Stimulated activated CD4-positive, alpha-beta T cell treated with anti-CD3 and anti-CD28 coated beads, TNF-alpha, amount 100 ng/mL, for 24 hours (primary cell): ENCODE results near the gene TAF1.
"Not testable (repeated sequence)": the region's sequence is repeated elsewhere in the genome, so short reads cannot be mapped to it uniquely, and the experiment has no call there.

Experiments
- DNase-seq, 3 experiments: peaks; one replicate each; pipeline ENCODE4 v3.0.0-alpha.2; 2020; ENCODE audit warnings: low read depth in 3 of 3

TAF1 gene, protein sequence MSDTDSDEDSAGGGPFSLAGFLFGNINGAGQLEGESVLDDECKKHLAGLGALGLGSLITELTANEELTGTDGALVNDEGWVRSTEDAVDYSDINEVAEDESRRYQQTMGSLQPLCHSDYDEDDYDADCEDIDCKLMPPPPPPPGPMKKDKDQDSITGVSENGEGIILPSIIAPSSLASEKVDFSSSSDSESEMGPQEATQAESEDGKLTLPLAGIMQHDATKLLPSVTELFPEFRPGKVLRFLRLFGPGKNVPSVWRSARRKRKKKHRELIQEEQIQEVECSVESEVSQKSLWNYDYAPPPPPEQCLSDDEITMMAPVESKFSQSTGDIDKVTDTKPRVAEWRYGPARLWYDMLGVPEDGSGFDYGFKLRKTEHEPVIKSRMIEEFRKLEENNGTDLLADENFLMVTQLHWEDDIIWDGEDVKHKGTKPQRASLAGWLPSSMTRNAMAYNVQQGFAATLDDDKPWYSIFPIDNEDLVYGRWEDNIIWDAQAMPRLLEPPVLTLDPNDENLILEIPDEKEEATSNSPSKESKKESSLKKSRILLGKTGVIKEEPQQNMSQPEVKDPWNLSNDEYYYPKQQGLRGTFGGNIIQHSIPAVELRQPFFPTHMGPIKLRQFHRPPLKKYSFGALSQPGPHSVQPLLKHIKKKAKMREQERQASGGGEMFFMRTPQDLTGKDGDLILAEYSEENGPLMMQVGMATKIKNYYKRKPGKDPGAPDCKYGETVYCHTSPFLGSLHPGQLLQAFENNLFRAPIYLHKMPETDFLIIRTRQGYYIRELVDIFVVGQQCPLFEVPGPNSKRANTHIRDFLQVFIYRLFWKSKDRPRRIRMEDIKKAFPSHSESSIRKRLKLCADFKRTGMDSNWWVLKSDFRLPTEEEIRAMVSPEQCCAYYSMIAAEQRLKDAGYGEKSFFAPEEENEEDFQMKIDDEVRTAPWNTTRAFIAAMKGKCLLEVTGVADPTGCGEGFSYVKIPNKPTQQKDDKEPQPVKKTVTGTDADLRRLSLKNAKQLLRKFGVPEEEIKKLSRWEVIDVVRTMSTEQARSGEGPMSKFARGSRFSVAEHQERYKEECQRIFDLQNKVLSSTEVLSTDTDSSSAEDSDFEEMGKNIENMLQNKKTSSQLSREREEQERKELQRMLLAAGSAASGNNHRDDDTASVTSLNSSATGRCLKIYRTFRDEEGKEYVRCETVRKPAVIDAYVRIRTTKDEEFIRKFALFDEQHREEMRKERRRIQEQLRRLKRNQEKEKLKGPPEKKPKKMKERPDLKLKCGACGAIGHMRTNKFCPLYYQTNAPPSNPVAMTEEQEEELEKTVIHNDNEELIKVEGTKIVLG (N-terminal part only)

DNA sequence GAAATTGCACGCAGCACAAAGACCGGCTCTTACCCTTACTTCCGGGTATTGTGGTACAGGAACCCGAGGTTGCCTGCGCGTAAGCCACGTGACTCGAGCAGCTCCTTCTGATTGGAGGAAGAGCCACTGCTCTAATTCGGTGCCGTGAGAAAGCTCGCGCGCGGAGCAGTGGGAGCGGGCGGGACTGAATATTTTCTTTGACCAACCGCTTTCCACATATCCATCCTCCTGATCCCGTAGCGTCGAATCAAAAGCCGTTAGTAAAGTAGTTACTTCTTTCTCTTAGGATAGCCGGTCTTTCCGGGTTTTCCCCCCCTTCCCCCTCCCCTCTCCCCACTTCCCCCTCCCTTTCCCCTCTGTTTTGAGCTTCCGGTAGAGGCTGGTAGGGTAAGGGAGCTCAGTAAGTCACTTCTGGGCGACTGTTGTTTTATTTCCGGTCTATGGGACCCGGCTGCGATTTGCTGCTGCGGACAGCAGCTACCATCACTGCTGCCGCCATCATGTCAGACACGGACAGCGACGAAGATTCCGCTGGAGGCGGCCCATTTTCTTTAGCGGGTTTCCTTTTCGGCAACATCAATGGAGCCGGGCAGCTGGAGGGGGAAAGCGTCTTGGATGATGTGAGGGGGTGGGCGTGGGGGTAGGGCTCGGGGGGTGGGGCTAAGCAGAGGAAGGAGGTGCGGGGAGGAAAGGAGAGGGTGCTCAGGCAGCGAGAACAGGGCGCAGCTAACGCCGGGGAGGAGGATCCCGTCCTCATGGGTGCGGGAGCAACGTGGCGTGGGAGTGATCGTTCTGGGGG is at the start of gene TAF1:
TSS of gene TAF1 (plus strand) at position 483 of the 799 bp plus-strand sequence. CDS start at position 501, 18 bp downstream.
- peak; percentile 72 to 87 (median 79) for DNase-seq

DNA sequence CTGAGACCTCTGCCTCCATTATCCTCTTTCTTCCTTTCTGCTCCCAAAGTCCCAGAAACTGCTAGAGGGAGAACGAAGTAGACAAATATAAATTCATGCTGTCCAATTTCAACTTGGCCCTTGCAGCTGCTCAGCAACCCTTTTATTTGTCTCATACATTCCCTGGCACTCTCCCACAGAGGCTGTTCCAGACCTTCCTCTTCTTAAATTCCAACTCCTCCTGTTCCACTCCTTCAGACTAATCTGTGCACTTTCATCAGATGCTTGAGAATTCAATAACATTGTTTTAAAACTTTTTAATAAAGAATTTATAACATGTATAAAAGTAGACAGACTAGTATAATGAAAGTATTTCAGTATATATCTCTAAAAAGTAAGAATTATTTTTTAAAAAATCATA is 49.2 kb upstream of the TAF1 start:
- DNase-seq = not testable (repeated sequence)

GRCh38 chrX:71320126-71320525 is 46.0 kb upstream of the TAF1 start:
- DNase-seq = no peak

DNA sequence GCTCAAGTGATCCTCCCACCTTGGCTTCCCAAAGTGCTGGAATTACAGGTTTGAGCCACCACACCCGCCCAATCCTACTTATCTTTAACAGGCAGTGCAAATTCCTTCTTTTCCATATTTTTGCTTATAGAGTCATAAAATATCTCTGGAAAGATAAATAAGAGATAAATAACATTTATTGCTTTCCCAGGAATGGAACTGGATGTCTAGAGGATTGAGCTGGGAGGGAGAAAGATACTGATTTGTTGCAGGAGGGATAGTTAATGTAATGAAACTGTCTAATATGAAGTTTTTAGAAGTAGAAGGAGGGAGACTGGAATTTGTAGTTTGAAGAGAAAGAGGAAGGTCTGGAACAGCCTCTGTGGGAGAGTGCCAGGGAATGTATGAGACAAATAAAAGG is 44.4 kb upstream of the TAF1 start:
- DNase-seq = no peak

DNA sequence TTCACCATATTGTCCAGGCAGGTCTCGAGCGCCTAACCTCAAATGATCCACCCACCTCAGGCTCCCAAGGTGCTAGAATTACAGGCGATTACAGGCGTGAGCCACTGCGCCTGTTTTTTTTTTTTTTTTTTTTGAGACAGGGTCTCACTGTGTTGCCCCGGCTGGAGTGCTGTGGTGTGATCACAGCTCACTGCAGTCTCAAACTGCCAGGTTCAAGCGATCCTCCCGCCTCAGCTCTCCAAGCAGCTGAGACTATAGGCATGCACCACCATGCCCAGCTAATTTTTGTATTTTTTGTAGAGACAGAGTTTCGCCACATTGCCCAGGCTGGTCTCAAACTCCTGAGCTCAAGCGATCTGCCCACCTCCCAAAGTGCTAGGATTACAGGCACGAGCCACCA is 41.7 kb upstream of the TAF1 start:
- not testable (repeated sequence) for DNase-seq

GRCh38 chrX:71326394-71326793 is 39.8 kb upstream of the TAF1 start:
- DNase-seq = no peak

DNA sequence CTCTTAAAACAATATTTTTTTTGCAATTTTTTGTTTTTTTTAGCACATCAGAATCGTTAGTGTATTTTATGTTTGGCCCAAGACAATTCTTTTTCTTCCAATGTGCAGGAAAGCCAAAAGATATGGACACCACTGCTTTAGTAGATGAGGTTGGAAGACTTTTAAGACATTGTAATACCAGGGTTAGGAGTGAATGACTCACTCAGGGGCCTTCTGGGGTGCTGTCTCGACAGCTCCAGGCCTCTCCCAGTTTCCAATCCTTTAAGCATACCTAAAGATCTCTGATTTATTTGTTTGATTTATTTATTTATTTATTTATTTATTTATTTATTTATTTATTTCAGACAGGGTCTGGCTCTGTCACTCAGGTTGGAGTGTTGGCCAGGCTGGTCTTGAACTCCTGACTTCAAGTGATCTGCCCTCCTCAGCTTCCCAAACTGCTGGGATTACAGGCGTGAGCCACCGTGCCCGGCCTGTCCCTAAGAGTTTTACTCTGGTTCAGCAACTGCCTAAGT is 16.9 kb upstream of the TAF1 start:
- not testable (repeated sequence) for DNase-seq

DNA sequence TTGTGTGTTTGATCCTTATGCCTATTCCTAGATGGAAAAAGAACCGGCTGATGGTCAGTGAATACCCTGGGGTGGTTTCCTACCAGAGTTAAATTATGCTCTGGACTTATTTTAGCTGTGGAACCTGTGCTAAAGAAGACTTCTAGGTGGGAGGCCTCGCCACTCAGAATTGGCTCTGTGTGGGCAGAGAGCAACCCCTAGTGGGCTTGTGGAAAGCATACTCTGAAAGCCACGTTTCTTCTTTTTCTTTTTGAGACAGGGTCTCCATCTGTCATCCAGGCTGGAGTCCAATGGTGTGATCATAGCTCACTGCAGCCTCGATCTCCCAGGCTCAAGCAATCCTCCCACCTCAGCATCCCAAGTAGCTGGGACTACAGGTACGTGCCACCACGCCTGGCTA is 16.3 kb upstream of the TAF1 start:
- not testable (repeated sequence) for DNase-seq

GRCh38 chrX:71352439-71352838 is 13.7 kb upstream of the TAF1 start:
- not testable (repeated sequence) for DNase-seq

GRCh38 chrX:71364221-71364620 is 1.9 kb upstream of the TAF1 start:
- no peak for DNase-seq

GRCh38 chrX:71365356-71365874 is 742 bp upstream of the TAF1 start:
- DNase-seq = no peak

GRCh38 chrX:71366674-71367256 is 608 bp downstream of the TAF1 start:
- DNase-seq = peak in 2 of 3 experiments; percentile 5 to 30

GRCh38 chrX:71367396-71367795 is 1.2 kb downstream of the TAF1 start:
- DNase-seq = no peak

GRCh38 chrX:71372388-71372787 is 6.2 kb downstream of the TAF1 start:
- no peak for DNase-seq

GRCh38 chrX:71378732-71379131 is 12.6 kb downstream of the TAF1 start:
- DNase-seq = no peak

DNA sequence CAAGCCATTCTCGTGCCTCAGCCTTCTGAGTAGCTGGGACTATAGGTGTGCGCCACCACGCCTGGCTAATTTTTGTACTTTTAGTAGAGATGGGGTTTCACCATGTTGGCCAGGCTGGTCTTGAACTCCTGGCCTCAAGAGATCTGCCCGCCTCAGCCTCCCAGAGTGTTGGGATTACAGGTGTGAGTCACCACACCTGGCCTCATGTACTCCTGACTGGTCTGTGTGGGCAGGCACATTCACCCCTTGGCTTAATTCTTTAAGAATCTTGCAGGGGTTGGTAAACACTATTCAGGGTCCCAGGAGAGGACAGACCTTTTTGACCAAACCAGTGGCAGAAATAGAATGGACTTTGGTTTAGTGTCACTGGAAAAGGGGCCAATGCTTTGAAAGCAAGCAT is 25.6 kb downstream of the TAF1 start:
- not testable (repeated sequence) for DNase-seq

DNA sequence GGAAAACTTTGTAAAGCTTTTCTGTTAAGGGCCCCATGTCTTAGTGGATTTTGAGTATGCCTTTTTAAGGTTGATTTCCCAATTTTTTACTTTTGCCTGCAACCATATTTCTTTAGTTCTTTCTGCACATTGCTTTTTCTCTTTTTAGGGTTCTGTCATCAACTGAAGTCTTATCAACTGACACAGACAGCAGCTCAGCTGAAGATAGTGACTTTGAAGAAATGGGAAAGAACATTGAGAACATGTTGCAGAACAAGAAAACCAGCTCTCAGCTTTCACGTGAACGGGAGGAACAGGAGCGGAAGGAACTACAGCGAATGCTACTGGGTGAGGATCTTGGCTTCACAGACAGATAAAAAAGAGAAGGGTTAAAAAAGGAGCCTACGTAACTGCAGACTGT is 27.8 kb downstream of the TAF1 start:
- no peak for DNase-seq

DNA sequence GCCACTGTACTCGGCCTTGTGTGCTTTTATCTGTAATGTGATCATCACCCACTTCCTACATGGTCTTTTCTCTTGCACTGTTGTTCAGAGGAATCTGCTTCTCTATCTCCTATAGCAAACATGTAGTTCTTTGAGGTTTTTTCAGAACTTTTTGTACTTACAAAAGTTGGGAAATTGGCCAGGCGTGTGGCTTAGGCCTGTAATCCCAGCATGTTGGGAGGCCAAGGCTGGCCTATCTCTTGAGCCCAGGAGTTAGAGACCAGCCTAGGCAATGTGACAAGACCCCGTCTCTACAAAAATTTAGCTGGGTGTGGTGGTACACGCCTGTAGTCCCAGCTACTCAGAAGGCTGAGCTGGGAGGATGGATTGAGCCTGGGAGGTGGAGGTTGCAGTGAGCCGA is 30.4 kb downstream of the TAF1 start:
- DNase-seq = no peak

GRCh38 chrX:71400710-71401109 is 34.6 kb downstream of the TAF1 start:
- no peak for DNase-seq

- DNase-seq = not testable (repeated sequence)
Measured at GRCh38 chrX:71416260-71416659, 50.1 kb downstream of the TAF1 start.
